SH-SY5Y (cell line): ENCODE data around the gene ULK4.

ENCODE experiments used
- GATA2 ChIP-seq: IDR thresholded peaks from 2 replicates; pipeline ENCODE4 v1.6.1; 2011; ENCODE audit warnings: mild to moderate bottlenecking, low read depth, low read length
- GATA3 ChIP-seq: IDR thresholded peaks from 2 replicates; pipeline ENCODE4 v1.6.1; 2011; ENCODE audit warnings: low read depth, mild to moderate bottlenecking, low read length, moderate library complexity

The ULK4 gene

DNA sequence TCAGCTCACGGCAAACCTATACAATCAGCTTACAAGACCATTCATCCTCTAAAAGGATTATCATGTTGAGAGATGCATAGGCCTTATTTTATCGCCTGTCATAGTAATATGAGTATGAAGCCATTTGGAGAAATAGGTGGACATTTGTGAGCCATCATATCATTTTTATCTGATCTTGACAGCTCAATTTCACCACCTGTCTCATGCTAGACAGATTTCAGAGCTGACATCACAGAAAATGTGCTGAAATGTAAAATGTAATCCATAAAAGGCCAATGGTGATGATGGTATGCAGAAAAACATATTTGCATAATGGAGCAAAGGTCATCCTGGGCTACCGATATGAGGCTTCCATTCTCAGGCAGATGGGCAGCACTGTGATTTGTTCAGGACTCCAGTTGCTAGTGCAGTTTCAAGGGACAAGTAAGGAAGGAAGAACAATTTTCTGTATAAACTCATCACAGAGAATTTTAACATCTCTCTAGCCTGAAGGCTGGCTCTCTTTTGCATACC lies 221.5 kb downstream of the ULK4 start:
- TF ChIP-seq GATA3 (no peak), GATA2 (no peak)

DNA sequence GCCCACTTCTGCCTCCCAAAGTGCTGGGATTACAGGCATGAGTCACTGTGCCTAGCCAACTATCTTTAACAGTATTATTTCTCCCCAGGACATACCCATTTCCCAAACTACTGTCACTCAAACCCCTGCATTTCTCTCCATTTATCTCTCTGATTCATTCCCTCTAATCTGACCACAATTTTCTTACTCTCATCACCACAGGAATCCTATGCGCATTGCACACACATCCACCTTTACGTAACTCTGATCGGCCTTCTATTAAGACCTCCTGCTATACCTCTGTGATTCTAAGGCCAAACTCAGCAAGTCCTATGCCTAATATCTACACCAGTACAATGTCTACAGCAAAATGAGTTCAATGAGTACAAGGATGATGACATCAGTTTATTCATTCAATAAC lies 235.0 kb downstream of the ULK4 start:
- TF ChIP-seq GATA3, result no peak
- no peak for TF ChIP-seq GATA2

- TF ChIP-seq GATA3, result peak; percentile 75; the same call in 1 of the 2 replicates
- TF ChIP-seq GATA2, result peak; percentile 86
Observed at GRCh38 chr3:41717641-41718040, 244.3 kb downstream of the ULK4 start.

- TF ChIP-seq GATA2 (no peak), GATA3 (no peak)
Observed at GRCh38 chr3:41716471-41716870, 245.4 kb downstream of the ULK4 start.

DNA sequence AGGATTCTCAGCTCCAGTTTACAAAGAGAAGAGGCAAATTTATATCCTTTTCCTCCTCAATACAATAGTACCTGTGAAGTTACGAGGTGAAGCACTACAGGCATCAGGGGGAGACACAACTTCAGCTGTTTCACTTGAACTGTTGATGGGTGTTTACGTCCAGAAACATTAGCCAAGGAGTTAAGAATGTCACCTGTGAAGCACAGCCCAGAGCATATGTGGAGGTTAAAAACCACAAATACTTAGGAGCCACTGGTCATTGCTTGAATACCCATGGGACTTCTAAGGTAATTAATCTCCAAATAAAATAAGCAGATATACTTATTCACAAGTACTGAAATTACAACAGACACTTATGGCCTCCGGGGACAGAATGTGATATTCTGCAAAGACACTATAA lies 246.5 kb downstream of the ULK4 start:
- no peak for TF ChIP-seq GATA3
- TF ChIP-seq GATA2, result no peak

DNA sequence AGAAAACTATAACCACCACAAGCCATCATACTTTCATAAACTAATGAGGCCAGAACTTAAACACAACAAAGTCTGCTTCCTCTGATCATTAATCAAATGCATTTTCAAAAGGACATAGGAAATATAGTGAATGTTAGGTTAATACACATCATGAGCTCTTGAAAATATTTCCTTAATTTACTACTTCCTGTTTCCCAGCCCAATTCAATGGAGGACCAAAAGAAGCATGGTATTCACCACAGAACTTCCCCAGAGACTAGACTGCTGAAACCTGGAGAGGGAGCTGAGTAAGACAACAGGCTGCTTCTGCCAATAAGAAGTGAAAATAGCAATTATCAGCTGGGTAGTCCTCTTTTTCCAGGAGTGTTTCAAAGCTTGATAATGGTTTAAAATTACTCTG lies 250.3 kb downstream of the ULK4 start:
- TF ChIP-seq GATA3, result no peak
- no peak for TF ChIP-seq GATA2

DNA sequence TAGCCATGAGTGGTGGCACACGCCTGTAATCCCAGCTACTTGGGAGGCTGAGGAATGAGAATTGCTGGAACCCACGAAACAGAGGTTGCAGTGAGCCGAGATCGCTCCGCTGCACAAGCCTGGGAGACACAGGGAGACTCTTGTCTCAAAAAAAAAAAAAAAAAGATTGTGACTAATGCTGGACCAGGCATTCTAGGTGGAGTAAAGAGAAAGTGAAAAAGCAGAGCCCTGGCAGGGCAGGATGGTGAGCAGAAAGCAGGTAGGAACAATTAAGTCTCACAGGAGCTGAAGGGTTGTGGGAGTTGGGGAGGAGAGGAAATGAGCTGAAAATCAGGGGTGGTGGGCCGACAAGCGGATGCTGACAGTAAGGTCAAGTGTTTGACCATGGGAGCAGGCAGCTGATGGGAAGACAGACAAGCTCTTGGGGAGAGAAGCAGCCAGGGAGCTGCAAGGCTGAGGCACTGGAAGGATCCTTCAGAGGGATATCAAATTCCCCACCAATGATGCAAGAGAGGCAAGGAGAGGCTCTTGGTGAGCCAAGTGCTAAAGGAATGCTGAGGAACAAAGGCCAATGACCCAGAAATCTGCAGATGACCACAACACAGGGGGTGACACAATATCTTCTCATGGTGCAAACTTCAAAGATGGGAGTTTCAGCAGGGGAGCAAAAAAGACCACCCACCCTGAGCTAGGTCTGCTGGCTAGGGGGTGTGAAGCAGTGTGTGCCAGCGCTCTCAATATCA lies 251.1 kb downstream of the ULK4 start:
- TF ChIP-seq GATA3, result no peak
- no peak for TF ChIP-seq GATA2

- TF ChIP-seq GATA2 (no peak), GATA3 (no peak)
Observed at GRCh38 chr3:41708176-41708575, 253.7 kb downstream of the ULK4 start.

- TF ChIP-seq GATA2 (no peak), GATA3 (no peak)
Observed at GRCh38 chr3:41705893-41706292, 256.0 kb downstream of the ULK4 start.

DNA sequence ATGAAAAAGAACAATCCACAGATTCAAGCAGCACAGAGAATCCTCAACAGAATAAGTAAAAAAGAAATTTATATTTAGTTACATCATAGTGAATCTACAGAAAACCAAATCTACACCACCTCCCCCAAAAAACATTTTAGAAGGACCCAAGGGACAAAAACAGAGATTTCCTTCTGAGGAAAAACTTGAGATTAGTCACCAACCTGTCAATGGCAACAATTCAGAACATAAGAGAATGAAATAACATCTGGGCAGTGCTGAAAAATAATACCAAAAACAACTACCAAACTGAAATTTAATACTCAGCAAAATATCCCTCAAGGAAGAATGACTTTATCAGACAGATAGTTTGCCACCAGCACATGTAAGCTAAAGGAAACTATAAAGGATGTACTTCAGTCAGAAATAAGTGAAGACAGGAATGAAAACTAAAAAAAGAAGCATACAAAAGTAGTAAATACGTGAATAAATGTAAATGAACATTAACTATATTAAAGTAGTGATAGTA lies 260.7 kb downstream of the ULK4 start:
- TF ChIP-seq GATA2 (no peak), GATA3 (no peak)

DNA sequence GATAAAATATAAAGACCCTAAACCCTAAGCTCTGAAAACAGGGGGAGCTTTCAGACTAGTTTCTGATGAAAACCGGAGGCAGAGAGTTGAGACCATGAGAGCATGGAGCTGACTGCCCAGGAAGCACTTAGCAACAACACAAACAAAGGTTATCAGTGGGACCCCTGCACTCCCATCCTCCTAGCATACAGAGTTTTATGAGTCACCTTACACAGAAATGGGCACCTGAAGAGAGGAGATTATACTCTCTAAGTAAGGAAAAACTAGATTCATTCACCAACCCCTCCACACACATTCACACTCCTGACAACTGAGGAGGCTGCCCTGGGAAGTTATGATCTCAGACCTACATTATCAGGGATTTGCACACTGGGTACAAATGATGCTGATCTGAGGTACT lies 261.7 kb downstream of the ULK4 start:
- TF ChIP-seq GATA3 (no peak), GATA2 (no peak)

DNA sequence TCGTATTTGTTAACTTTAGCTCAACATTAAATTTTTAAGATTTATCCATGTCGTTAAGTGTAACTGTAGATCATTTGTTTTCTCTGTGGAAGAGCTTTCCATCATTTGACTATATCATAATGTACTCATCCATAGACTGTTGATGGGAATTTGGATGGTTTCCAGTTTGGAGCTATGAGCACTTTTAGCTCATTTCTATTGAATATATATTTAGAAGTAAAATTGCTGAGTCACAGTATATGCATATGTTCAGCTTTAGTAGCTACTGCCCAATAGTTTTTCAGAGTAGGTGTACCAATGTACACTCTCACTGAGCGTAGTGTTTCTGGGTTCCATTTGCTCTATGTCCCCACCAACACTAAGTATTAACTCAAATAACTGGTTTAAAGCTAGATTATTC lies 263.0 kb downstream of the ULK4 start:
- no peak for TF ChIP-seq GATA3

GRCh38 chr3:41697702-41698101 lies 264.2 kb downstream of the ULK4 start:
- TF ChIP-seq GATA3, result no peak
- no peak for TF ChIP-seq GATA2

DNA sequence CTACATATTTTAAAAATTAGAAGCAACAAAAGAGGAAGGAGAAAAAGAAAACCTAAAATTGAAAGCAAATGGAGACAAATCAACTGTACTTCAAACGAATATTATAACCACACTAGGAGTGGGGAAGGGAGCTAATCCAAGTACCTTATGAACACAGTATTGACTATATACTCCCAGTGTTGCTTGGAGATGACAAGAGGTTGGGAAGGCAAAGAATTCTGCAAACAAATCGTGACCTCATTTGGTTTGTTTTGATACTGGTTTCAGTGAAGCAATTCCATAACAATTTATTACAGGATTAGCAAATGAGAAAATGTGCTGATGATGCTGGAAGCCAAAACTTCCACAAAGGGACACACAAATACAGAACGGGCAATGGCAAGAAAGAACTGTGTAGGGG lies 268.1 kb downstream of the ULK4 start:
- TF ChIP-seq GATA3 (no peak), GATA2 (no peak)

GRCh38 chr3:41690766-41691563 lies 270.9 kb downstream of the ULK4 start:
- TF ChIP-seq GATA3 (no peak), GATA2 (no peak)
